ENCODE data around the gene CETP.

The CETP gene

DNA sequence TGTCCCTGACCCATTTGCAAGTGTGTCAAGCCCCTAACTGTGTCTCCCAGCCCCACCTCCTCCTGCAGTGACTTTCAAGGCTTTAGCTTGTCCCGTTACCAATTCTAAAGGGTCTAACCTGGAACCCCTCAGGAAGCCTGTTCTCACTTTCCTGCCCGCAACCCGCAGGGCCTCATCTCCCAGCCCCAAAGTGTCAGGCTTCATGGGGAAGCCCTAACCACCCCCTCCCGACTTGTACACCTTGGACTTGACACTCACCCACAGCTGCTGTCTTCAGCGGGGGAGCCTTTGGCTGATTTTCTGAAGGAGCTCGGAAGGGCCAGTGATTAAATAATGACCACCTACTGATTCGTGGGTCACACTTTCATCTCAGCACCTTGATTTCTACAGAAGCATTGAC is 60.7 kb downstream of the CETP start:
- no peak for DNase-seq (ENCODE audit: low spot score)

DNA sequence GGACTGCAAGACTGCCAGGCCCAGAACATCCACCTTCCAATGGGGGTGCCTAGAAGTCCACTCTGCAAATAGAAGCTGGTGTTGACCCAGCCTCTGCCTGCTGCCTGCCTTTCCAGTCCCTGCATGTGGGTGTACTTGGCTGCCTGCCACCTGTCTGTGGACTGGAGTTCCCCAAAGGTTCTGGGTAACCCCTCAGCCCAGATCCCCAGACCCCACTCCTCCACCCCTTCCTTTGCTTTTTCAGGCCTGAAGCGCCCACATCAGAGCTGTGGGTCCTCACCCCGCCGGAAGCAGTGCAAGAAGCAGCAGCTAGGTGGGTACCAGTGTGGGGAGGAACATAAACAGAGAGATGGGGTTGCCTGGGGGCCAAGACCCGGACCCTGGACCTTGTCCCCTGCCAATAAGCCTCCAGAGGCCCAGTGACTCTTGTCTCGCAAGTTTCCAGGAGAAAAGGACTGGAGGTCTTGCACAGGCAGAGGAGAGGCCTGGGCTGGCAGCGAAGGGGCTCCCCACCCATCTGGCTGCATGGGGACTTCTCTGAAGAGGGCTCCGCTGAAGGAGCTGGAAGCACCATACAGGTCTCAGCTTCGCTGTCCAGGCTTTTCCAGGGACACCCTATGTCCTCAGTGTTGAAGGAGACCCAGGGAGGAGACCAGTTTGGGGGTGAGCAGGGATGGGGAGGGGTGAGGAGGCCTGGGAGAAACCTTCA is 61.9 kb downstream of the CETP start:
- DNase-seq (ENCODE audit: low spot score): no peak

DNA sequence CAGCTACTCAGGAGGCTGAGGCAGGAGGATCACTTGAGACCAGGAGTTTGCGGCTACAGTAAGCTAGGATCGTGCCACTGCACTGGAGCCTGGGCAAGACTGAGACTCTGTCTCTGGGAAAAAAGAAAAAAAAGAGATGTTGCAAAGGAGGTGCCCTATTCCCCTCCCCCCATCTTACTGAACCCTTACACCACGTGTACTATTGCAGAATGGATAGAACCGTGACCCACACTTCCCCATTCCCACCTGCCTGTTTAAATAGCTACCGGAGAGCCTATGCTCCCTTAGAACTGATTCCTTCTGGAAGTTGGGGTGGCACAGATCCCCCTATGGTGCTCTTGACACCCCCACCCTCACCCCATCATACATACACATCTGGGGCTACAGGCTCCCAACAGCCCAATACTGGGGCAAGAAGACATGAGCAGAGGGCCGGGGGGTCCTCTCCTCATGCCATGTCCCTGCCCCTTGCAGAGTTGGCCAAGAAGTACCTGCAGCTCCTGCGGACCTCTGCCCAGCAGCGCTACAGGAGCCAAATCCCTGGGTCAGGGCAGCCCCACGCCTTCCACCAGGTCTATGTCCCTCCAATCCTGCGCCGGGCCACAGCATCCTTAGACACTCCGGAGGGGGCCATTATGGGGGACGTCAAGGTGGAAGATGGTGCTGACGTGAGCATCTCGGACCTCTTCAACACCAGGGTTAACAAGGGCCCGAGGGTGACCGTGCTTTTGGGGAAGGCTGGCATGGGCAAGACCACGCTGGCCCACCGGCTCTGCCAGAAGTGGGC is 63.3 kb downstream of the CETP start:
- DNase-seq (ENCODE audit: low spot score): no peak

DNA sequence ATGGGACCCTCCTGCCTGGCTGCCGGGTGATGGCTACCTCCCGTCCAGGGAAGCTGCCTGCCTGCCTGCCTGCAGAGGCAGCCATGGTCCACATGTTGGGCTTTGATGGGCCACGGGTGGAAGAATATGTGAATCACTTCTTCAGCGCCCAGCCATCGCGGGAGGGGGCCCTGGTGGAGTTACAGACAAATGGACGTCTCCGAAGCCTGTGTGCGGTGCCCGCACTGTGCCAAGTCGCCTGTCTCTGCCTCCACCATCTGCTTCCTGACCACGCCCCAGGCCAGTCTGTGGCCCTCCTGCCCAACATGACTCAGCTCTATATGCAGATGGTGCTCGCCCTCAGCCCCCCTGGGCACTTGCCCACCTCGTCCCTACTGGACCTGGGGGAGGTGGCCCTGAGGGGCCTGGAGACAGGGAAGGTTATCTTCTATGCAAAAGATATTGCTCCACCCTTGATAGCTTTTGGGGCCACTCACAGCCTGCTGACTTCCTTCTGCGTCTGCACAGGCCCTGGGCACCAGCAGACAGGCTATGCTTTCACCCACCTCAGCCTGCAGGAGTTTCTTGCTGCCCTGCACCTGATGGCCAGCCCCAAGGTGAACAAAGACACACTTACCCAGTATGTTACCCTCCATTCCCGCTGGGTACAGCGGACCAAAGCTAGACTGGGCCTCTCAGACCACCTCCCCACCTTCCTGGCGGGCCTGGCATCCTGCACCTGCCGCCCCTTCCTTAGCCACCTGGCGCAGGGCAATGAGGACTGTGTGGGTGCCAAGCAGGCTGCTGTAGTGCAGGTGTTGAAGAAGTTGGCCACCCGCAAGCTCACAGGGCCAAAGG is 64.4 kb downstream of the CETP start:
- no peak for DNase-seq (ENCODE audit: low spot score)

DNA sequence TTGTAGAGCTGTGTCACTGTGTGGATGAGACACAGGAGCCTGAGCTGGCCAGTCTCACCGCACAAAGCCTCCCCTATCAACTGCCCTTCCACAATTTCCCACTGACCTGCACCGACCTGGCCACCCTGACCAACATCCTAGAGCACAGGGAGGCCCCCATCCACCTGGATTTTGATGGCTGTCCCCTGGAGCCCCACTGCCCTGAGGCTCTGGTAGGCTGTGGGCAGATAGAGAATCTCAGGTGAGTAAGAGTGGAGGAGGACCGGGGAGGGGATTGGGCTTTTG is 65.0 kb downstream of the CETP start:
- no peak for DNase-seq (ENCODE audit: low spot score)

DNA sequence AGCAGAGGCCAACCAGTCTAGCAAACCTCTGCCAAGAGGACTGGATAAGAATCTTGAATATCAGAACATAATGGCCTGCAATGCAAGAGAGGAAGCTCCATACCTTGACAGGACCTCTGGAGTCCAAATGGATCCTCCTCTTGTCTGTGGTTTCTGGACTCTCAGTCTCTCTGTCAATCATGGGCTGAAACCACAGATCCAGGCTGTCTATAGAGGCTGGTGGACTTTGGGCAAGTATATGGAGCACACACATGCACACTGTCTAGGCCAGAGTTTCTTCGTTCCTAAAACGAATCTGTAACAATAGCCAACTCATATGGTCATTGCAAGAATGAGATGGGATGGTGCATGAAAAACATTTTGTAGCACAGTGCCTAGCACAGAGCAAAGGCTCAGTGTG is 65.3 kb downstream of the CETP start:
- DNase-seq (ENCODE audit: low spot score): no peak

DNA sequence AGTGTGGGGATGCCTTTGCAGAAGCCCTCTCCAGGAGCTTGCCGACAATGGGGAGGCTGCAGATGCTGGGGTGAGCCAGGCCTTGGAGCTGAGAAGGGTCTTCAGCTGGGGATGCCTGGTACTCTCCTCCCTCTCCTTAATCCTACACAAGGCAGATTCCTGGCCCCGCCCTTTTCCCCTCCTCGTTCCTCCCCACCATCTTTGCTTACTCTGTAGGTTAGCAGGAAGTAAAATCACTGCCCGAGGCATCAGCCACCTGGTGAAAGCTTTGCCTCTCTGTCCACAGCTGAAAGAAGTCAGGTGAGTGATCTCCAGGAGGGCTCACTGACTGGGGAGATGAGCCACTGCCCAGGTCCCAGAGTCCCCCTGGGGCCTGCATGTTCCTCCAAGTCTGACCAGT is 66.3 kb downstream of the CETP start:
- DNase-seq (ENCODE audit: low spot score): no peak

DNA sequence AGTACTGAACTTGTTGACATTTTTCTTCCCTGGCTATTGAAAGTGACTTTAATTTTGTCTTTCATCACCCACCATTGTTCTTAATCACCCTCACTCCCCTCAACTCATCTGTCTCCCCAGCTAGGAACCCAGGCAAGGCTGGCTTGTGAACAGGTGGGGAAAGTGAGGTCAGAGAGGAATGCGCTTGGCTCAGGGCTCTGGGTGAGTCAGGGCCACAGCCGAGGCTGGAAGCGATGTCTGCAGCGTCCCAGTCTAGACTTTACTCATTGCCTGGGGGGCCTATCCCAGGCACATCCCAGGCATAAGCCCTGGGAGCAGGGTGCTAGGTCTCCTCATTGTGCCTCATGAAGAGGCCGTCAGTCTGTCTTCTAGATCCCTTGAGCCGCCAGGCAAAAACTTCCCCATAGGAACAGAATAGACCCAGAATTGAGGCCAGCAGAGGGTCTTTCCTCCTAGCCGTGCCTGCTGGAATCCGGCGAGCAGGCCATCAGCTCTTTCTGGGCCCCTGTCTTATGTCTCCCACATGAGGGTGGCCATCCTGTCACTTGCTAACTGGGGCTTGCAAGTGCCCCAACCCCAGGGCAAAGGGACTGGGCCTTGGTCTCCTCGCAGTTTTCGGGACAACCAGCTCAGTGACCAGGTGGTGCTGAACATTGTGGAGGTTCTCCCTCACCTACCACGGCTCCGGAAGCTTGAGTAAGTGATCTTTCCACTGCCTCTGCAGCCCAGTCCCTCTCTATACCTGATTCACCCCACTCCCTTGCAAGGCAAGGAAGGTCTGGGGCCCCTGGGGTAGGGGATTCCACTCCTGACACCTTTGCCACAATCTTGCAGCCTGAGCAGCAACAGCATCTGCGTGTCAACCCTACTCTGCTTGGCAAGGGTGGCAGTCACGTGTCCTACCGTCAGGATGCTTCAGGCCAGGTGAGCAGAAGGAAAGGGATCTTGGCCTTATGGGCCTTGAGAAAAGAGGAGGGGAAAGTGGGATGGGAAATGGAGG is 67.7 kb downstream of the CETP start:
- no peak for DNase-seq (ENCODE audit: low spot score)

DNA sequence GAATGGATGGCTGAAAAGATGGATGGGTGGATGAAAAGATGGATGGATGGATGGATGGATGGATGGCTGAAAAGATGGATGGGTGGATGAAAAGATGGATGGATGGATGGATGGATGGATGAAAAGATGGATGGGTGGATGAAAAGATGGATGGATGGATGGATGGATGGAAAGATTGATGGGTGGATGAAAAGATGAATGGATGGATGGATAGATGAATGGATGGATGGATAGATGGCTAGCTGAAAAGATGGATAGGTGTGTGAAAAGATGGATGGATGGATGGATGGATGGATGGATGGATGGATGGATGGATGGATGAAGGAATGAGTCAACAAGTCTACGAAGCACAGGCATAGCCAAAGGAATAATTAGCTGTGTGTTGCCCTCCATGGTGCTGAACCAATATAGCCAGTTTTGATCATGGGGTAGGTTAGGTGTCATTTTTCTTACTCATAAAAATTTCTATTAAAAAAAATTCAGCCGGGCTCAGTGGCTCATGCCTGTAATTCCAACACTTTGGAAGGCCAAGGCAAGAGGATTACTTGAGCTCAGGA is 68.7 kb downstream of the CETP start:
- no peak for DNase-seq (ENCODE audit: low spot score)

DNA sequence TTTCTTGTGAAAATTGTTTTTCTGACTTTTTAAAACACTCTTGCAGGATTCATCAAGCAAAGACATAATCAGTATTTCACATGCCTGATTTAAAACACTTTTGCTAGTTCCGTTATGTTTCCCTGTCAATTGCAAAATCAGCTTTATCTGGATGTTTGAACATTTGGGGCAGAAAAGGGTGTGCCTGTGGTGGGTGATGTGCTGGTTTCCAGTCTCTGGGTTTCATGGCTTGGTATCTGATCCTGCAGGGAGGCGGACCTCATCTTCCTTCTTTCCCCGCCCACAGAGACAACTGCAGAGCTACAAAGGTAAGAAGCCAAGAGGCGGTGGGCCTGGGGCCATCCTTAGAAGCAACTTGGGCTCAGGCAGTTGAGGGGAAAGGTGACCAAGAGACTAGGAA is 69.4 kb downstream of the CETP start:
- no peak for DNase-seq (ENCODE audit: low spot score)

DNA sequence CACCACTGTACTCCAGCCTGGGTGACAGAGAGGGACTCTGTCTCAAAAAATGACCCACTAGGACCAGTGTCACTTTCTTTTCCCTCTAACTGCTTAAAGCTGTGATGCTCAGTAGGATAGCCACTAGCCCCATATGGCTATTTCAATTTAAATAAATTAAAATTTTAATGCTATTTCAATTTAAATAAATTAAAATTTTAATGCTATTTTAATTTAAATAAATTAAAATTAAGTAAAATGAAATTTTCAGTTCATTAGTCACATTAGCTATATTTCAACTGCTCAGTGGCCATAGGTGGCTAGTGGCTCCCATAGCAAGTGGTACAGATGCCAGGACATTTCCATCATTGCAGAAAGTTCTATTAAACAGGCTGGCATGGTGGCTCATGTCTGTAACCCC is 70.6 kb downstream of the CETP start:
- DNase-seq (ENCODE audit: low spot score): no peak

DNA sequence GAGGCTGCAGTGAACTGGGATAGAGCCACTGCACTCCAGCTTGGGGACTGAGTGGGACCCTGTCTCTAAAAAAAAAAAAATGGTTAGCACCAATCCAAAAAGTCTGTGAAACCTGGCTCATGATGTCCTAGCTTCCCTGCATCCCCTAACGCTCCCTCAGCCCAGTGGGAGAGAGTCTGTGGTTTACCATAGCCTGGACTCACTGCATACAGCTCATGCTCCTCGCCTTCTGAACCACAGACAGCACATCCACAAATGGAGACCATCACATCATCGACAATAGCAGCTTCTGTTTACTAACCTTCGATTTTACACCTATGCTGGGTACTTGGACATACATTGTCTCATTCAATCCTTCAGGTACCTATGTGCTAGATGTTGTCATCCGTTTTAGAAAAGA is 71.2 kb downstream of the CETP start:
- no peak for DNase-seq (ENCODE audit: low spot score)

Measured in hematopoietic multipotent progenitor cell treated with erythropoietin and hydrocortisone succinate and interleukin-3 and kit ligand, for 15 days (in vitro differentiated cells).